ENCODE results near the gene LRRIQ1.
"Not testable (repeated sequence)": the region's sequence is repeated elsewhere in the genome, so short reads cannot be mapped to it uniquely, and the experiment has no call there.

The LRRIQ1 gene

DNA sequence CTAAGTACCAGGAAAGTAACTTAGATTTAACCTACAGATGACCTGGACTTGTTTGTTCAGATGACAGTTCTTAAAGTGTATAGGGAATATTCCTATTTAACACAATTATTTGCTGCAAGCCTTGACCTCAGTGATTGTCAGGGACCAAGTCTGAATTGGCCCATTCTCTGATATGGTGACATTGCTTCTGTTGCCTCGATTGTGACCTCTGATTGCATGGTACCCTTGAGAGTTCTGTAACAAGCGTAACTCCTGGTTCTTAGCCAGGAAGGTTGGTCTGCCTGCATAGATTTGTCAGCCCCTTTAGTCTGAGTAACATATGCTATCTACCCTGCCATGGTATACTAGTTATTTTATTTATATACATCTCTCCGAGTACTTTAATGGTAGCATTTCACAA, 150.1 kb downstream of the LRRIQ1 start:
- no peak for ATAC-seq
- no peak for DNase-seq

DNA sequence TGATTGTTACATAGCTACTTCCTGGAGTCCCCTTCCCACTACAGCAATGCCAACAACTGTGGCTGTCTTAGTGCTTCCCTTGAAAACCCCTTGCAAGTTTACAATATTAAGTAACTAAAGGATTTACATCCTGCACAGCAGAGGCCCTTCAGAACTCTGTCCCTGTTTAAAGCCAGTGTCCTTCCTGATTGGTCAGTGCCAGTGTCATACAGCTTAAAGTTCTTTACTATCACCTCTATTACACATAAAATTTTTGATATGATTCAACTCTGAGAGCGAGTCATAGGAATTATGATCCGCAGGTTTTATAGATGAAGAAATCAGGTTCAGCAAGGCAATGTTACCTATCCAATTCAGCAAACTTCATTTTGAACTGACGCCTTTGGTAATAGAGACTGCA, 152.5 kb downstream of the LRRIQ1 start:
- DNase-seq (no peak), ATAC-seq (no peak)

DNA sequence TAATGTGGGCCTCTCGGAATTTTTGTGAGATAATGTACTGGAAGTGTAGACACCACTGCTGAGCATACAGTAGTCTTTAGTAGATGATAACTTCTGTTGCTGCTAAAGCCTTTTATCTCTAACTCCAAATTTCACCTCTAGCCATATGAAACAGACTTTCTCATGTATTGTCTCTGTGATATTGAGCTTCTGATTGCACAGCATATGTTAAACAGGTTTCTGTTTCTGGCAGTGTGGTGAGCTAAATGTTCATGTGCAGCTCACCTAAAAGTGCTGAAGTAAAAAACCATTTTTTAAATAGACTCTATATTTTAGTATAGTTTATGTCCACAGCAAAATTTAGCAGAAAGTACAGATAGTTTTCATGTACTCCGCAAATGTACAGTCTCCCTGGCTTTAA, 154.6 kb downstream of the LRRIQ1 start:
- ATAC-seq (no peak), DNase-seq (no peak)

DNA sequence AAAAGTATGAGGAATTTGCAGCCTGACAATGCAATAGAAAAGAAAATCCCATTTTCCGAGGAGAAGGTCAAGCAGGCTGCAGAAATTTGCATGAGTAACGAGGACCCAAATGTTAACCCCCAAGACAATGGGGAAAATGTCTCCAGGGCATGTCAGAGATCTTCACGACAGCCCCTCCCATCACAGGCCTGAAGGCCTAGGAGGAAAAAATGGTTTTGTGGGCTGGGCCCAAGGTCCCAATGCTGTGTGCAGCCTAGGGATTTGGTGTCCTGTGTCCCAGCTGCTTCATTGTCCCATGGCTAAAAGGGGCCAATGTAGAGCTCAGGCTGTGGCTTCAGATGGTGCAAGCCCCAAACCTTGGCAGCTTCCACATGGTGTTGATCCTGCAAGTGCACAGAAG, 167.7 kb downstream of the LRRIQ1 start:
- not testable (repeated sequence) for ATAC-seq, DNase-seq

DNA sequence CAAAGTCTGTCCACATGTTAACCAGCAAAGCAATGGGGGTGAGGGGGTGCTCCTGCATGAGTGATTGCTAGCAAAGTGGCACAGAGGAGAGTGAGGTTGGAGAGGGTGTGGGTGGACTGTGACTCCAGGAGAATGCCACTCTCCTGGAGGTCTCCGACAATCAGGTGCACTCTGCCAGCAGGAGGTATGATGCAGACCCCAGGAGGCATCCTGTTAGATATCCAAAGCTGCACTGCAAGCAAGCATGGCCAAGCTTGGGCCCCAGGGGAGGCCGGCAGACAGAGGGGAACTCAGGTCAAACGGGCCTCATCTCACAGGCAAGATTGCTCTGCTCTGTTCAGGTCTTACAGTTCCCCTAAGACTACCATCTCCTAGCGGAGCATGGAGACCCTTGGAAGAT, 170.4 kb downstream of the LRRIQ1 start:
- no peak for DNase-seq
- no peak for ATAC-seq

DNA sequence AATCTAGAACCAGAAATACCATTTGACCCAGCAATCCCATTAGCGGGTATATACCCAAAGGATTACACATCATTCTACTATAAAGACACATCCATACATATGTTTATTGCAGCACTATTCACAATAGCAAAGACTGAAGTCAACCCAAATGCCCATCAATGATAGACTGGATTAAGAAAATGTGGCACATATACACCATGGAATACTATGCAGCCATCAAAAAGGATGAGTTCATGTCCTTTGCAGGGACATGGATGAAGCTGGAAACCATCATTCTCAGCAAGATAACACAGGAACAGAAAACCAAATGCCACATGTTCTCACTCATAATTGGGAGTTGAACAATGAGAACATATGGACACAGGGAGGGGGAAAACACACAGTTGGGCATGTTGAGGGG, 188.2 kb downstream of the LRRIQ1 start:
- DNase-seq, ATAC-seq: not testable (repeated sequence)

DNA sequence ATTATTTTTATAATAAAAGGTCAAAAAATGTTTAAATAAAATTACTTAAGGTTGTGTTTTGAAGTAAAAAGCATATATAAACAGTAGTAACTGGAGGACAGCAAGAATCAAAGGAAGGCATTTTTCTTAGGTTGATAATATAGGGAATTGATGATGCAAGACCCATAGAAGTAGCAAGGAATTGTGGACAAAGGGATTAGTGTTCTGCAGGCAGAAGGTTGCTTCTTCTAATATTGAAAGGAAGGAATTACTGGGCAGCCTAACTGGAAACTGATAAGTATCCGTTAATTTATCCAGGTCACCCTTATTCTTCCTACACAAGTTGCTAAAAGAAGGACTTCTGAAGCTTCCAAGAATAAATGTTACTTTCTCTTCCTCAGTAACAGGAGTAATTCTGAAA, 189.3 kb downstream of the LRRIQ1 start:
- no peak for ATAC-seq
- DNase-seq, result no peak

DNA sequence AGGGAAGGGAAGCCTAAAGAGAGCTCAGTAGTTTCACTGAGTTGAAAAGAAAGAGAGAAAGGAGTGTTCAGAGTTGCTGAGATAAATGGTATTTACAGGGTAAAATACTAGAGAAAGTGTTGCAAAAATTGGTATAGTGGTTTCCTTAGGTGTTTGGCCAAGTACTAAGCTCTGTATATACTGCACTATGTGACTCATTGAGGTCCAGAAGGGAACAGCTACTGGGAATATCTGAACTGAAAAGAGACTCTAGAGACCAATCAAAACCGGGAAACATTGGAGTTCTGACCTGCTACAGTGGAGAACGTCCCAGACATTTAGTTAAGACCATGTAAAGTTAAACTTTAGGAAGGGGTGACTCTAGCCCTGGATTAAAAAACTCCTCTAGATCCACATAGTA, 201.2 kb downstream of the LRRIQ1 start:
- no peak for DNase-seq
- ATAC-seq, result no peak

DNA sequence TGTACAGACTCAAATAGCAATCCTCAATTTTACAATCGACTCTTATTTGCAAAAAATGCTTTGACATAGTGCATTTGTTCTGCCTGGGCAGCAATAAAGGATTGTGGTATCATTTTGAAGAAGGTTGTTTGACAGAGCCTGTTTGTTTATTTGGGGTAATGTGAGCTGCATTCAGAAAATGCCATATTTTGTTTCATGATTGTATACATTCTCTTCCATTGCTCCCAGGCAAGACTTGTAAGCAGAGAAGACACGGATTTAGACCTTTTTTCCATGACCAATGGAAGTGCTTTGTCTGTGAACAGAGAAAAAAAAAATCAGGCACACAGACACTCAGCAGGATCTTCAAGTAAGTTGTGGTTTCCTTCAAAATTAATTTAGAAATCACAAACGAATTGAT, 208.4 kb downstream of the LRRIQ1 start:
- DNase-seq (no peak), ATAC-seq (no peak)

DNA sequence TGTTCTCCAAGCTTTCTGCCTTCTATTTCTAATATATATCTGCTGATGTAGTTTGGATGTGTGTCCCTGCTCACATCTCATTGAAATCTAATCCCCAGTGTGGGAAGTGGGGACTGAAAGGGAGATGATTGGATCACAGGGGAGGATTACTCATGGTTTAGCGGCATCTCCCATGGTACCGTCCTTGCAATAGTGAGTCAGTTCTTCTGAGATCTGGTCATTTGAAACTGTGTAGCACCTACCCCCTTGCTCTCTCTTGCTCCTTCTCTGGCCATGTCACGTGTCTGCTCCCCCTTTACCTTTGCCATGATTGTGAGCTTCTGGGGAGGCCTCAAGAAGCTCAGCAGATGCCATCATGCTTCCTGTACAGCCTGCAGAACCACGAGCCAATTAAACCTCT, 217.7 kb downstream of the LRRIQ1 start:
- ATAC-seq, result no peak

DNA sequence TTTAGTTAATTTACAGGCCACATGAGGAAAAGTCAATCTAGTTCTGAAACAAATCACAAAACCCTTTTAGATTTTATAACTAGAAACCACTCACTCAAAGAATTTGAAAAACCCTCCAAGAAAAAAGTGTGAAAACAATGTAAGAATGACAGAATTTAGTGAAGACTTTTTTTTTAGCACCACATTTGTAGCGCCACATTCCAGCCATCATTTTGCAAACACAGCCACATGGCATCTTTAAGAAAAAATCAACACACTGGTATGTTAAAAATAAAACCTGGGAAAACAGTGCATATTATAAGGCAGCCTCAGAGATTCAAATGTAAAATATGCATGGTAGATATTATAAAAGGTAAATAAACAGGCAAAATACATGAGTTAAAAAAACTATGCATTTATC, 221.5 kb downstream of the LRRIQ1 start:
- ATAC-seq (no peak), DNase-seq (no peak)

More for the DNA sequence above, 217.7 kb downstream of the LRRIQ1 start:
- DNase-seq, result no peak

DNA sequence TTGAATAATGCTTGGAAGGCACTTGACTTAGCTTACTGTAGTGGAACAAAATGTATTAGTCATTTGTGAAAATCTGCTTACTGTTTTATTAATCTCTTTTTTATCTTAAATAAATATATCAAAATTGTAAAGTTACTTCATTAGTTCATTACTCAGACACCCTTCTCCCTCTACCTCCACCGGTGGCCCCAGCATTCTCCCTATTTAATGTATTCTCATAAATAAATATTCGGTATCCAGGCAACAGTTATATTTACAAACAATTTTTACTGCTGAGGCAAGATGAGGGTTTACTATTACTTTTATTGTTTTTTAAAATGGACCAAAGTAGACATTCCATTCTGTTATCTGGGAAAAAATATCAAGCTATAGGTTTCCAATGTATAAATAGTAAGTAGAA, 224.3 kb downstream of the LRRIQ1 start:
- DNase-seq (no peak), ATAC-seq (no peak)

DNA sequence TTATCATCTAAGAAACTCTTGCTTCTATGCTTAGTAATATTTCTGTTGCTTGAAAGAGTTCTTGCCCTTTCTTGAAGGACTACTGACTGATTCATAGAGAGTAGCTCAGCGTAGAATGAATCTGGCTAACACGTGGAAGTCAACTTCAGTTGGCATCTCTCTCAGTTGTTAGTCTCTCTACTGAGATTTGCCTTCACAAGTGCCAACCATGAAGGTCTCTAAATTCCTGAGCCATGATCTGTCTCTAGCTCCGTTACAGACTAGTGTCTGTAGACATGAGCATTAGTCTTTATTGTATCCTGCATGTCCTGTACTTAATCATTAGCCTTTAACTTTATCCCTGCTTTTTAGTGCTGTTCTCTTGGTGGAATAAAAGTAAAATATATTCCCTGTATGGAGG, 224.7 kb downstream of the LRRIQ1 start:
- DNase-seq, result no peak
- ATAC-seq, result no peak

DNA sequence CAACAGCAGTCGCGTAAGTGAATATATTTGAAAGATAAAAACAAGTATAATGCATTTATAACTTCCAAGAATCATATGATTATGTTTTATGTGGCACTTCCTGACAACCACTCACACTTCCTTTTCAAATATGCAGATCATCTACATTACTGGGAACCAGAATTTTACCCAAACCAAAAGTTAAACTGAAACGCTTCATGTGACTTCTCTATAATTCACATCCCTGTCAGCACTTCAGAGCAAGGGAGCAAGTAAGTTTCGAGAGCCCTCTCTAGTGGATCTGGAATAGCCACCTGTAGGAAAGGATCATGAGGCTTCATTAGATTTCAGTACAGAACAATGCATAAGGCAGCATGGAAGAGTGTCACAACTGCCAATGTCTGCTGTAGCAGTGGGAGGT, 230.2 kb downstream of the LRRIQ1 start:
- no peak for ATAC-seq
- no peak for DNase-seq

DNA sequence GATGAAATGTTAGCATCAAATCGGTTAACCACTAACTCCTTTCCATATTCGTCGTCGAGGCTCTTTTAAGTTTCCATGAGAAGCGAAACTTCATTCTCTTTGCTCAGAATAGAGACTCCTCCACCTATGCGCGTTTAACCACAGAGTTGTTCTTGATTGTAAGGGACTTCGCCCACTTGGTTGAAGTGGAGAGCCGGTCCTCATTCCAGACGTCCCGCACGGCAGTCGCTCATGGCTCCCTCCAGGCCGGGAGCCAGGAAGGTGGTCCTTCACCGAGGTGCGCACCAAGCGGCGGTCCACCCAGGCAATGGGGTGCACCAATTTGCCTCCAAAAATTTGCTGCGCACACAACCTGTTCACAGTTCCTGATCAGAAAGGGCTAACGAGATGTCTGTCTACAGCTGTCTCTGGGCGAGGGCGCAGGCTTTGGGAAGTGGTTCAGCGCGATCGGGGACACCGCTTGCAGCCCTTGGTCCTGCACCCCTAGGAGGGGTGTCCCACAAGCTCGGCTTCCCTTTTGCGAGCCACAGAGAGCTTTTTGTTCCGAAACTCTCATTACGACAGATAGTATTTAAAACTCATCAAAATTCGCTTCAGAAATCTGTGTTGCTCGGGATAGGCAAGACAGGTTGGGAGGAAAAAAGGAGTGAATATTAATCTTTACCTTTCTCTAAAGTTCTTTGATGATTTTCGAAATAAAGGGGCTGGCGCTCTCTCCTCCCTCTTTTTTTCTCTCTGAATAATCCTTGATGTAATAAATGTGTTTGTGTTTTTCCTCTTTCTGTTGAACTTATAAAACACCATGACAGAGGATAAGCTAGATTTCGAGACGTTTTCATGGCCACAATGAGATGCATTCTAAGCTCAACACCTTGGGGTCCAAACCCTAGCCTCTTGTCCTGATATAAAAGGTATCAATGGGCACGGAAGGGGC, 237.5 kb downstream of the LRRIQ1 start:
- ATAC-seq (no peak), DNase-seq (no peak)

DNA sequence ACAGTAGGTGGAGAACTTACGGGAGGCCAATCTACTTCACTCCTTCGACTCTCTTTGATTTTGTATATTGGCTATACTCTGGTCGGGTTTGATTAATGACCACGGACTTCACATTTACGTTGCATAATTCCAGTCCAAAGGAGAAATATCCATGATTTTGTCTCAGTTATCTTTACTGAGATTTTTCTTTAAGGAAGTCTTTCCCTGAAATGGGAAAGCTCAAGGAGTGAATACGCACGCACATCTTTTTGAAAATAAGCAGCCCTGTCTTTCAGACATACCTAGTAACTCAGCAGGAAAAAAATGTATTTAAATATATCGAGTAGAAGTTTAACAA, 238.1 kb downstream of the LRRIQ1 start:
- DNase-seq (no peak), ATAC-seq (no peak)

DNA sequence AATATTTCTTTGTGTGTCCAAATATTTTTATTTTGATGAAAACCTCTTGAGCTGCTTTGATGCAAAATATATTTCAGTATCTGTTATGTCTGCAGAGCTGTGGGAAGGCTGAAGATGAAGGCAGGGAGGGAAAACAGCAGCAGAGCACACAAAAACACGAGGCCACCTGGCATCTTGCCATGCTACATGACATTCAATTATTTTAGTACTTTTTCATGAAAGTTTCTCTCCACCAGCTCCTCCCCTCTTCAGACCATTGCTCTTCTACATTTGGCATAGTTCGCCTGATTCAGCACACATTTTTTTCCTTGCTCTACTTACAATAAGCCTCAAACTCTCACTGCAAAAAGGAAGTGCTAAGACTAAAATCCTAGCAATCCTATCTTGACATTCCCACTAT, 239.2 kb downstream of the LRRIQ1 start:
- DNase-seq, result no peak
- no peak for ATAC-seq

DNA sequence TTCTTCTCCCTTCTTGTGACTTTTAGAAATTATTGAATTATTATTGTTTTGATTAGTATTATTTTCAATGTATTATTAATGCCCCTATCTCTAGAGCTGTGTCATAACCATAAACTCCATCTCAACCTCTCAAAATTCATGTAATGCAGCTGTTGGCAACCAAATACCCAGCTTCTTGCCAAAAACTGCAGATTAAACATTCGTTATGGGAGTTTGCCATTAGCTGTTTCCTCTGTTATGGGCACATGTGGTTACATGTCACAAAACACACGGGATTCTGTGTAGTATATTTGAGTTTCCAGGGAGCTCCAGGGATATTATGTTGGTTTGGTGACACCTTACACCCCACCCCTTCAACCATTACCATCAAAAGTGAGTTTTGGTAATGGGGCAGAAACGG, 241.0 kb downstream of the LRRIQ1 start:
- ATAC-seq (no peak), DNase-seq (no peak)

DNA sequence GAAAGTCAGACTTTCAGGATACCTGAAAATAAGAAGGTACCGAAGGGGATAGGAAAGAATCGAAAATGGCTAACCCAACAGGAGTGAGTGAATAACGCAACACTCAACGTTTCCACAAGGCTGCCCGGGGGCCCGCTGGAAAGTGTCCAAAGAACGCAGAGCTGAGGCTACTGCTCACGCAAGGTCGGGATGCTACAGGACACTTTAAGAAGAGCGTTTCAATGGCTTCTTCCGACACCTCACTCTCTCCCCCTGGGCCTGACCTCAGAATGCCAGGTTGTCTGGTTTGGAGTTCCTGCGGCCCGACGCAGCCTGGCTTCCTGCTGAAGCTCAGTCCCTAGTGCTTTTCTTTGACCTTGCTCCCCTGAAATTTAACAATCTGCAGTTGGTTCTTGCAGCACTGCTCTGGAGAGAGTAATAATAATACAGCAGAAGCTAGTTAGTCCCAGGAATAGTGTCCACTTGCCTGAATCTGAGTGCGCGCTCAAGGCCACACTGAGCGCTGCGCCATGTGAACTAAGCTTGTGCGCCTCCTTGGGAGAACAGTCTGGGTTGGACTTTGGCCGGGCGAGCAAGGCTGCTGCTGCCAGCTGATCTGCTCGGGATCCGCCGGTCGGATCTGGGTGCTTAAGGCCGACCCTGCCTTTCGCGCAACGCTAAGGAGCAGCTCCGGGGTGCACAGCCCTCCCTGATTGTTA, 241.9 kb downstream of the LRRIQ1 start:
- ATAC-seq, result no peak
- DNase-seq, result no peak

DNA sequence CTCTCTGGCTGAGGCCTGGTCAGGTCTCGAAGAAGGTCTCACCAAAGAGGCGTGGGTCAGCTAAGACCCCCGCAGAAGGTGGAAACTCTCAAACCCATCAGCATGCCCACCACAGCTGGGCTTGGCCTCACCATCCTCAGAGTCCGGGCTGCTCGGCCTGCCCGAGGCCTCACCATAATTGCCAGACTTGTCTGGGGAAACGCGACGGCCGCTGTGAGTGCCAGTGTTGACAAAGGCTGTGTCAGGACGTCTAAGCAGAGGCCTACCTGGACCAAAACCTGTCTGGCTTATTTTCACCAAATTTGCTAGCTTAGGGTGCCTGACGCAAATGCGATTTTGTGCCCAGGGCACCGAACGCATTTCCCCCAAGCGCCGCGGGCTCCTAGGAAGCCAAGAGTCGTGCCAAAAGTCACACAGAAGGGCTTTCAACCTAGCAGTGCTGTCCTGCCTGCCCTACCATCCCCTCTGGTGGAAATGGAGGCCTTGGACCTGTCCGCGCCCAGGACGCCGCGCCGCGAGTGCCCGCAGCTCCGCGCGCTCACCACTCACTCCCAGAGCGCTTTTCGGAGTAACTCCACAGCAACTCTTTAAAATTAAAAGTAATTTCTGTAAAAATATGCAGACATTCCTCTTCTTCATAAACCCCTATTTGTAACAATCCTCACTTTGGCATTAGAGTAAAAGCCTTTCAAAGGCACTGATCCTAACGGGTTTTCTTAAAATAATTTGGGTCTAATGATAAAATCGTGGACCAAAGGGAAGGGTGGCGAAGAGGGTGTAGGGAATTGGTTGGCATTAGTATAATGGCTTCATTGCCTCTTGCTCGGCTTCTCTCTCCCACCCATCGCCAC, 242.7 kb downstream of the LRRIQ1 start:
- no peak for ATAC-seq
- no peak for DNase-seq

DNA sequence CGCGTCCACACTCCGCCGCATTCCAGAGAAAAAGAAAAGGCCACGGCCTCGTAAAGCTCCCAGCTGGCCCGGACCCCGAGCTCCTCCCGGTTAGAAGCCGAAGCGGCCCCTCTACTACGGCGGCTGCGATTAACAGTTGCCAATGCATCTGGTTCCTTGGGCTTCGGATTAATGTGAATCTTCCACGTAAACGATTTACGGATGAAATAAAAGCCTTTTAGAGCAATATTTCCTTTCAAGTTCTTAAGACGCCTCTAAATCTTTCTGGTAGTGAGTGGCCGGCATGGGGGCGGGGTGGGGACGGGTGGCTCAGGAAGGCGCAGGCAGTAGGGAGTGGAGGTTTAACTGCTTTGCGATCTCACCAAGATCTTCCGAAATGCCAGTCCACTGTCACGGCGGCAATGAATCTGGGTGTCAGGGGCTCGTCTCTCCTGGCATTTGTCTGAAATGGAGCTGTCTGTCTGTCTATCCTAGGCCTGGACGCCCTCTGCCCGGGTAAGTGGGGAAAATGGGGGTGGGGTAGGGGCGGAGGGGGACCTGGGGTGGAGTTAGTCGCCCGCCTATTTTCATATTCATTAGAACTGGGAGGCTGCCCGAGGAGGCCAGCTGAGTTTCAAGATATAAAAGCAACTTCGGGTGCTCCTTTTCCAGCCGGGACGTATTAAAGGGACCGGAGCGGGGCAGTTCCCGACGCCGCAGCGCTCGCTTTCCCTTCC, 243.5 kb downstream of the LRRIQ1 start:
- DNase-seq (no peak), ATAC-seq (no peak)

Measured in stimulated activated naive CD8-positive, alpha-beta T cell treated with anti-CD3 and anti-CD28 coated beads, Interleukin-15, Interleukin-2, amounts not matched to agents 100 U/mL and 50 U/mL, for 24 hours (primary cell).